ENCODE measurements around the gene ZNF648.
A peak's percentile ranks its signal among the peaks of the same experiment; 100 is the strongest.

- TF ChIP-seq, protein P1, sequence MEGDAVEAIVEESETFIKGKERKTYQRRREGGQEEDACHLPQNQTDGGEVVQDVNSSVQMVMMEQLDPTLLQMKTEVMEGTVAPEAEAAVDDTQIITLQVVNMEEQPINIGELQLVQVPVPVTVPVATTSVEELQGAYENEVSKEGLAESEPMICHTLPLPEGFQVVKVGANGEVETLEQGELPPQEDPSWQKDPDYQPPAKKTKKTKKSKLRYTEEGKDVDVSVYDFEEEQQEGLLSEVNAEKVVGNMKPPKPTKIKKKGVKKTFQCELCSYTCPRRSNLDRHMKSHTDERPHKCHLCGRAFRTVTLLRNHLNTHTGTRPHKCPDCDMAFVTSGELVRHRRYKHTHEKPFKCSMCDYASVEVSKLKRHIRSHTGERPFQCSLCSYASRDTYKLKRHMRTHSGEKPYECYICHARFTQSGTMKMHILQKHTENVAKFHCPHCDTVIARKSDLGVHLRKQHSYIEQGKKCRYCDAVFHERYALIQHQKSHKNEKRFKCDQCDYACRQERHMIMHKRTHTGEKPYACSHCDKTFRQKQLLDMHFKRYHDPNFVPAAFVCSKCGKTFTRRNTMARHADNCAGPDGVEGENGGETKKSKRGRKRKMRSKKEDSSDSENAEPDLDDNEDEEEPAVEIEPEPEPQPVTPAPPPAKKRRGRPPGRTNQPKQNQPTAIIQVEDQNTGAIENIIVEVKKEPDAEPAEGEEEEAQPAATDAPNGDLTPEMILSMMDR (conservative IDR thresholded peaks at IDR 0.05 in 1 of 2, IDR thresholded peaks at IDR 0.05 in 1 of 2; ENCODE audit: extremely low read depth in 1 of 2, insufficient read depth in 1 of 2, low read depth in 1 of 2, low read length in 2 of 2) = peak in 1 of 2 donors; percentile 27
- no peak for TF ChIP-seq EZH2 (IDR thresholded peaks at IDR 0.05; ENCODE audit: borderline replicate concordance, low read length)
Measured at GRCh38 chr1:182035097-182035770, 26.3 kb downstream of the ZNF648 start.

Data from mammary epithelial cell (primary cell).